ENCODE data around the gene MAPK12. TPM values are rescaled to one million over a fixed set of nuclear protein-coding genes. Genes with fewer than 3 reads are reported as not detected.

Gene MAPK12
- total RNA-seq, 4 donors from 2014 or later, result 10.3 to 41.4 (median 28.3) TPM

- Histone ChIP-seq H3K27ac (no peak overlapping the region), H3K36me3 (no peaks in the 10 kb centered on the region), H3K27me3 (no peaks in the 10 kb centered on the region), H3K9me3 (no peaks in the 10 kb centered on the region), H3K4me1 (peaks cover 6 to 10% of the 10 kb centered on the region in 2 donors), H3K4me3 (no peak overlapping the region)
- TF ChIP-seq, protein P1, sequence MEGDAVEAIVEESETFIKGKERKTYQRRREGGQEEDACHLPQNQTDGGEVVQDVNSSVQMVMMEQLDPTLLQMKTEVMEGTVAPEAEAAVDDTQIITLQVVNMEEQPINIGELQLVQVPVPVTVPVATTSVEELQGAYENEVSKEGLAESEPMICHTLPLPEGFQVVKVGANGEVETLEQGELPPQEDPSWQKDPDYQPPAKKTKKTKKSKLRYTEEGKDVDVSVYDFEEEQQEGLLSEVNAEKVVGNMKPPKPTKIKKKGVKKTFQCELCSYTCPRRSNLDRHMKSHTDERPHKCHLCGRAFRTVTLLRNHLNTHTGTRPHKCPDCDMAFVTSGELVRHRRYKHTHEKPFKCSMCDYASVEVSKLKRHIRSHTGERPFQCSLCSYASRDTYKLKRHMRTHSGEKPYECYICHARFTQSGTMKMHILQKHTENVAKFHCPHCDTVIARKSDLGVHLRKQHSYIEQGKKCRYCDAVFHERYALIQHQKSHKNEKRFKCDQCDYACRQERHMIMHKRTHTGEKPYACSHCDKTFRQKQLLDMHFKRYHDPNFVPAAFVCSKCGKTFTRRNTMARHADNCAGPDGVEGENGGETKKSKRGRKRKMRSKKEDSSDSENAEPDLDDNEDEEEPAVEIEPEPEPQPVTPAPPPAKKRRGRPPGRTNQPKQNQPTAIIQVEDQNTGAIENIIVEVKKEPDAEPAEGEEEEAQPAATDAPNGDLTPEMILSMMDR (IDR thresholded peaks at IDR 0.05), result no peak
- no peak for TF ChIP-seq POLR2A (IDR thresholded peaks at IDR 0.05)
- intact Hi-C loops (cut with DNase I; ENCODE audit: low total_unique reads), result loop anchor here (5.0 kb wide), 1 partner anchor 89 kb away; the partner anchor contains the start of gene PPP6R2
- no peak for DNase-seq
Measured at GRCh38 chr22:50253046-50253915, 8.2 kb downstream of the MAPK12 start.

GRCh38 chr22:50252082-50253045 is 9.1 kb downstream of the MAPK12 start:
- no peak for TF ChIP-seq POLR2A (IDR thresholded peaks at IDR 0.05)
- TF ChIP-seq, protein P1 (IDR thresholded peaks at IDR 0.05), result peak; percentile 63 to 80 (median 70)
- DNase-seq, result peak; percentile 75 to 76

GRCh38 chr22:50251477-50252081 is 9.9 kb downstream of the MAPK12 start:
- TF ChIP-seq, protein P1 (IDR thresholded peaks at IDR 0.05), result no peak
- TF ChIP-seq POLR2A (IDR thresholded peaks at IDR 0.05), result no peak
- Histone ChIP-seq H3K27me3 (no peaks in the 10 kb centered on the region), H3K4me1 (peaks cover 6 to 10% of the 10 kb centered on the region in 2 donors), H3K9me3 (no peaks in the 10 kb centered on the region), H3K27ac (peak overlapping the region; percentile 70 to 77), H3K4me3 (peak overlapping the region; percentile 39 to 45), H3K36me3 (no peaks in the 10 kb centered on the region)
- intact Hi-C loops (cut with DNase I; ENCODE audit: low total_unique reads), result loop anchor here (5.0 kb wide), 1 partner anchor 91 kb away; the partner anchor contains the start of gene PPP6R2
- DNase-seq, result no peak

More at GRCh38 chr22:50252082-50253045, 9.1 kb downstream of the MAPK12 start:
- Histone ChIP-seq H3K36me3 (no peaks in the 10 kb centered on the region), H3K4me3 (no peak overlapping the region), H3K9me3 (no peaks in the 10 kb centered on the region), H3K4me1 (peaks cover 6 to 10% of the 10 kb centered on the region in 2 donors), H3K27ac (peak overlapping the region; percentile 70 to 77), H3K27me3 (no peaks in the 10 kb centered on the region)
- intact Hi-C loops (cut with DNase I; ENCODE audit: low total_unique reads), result loop anchor here (5.0 kb wide), 1 partner anchor 90 kb away; the partner anchor contains the start of gene PPP6R2

DNA sequence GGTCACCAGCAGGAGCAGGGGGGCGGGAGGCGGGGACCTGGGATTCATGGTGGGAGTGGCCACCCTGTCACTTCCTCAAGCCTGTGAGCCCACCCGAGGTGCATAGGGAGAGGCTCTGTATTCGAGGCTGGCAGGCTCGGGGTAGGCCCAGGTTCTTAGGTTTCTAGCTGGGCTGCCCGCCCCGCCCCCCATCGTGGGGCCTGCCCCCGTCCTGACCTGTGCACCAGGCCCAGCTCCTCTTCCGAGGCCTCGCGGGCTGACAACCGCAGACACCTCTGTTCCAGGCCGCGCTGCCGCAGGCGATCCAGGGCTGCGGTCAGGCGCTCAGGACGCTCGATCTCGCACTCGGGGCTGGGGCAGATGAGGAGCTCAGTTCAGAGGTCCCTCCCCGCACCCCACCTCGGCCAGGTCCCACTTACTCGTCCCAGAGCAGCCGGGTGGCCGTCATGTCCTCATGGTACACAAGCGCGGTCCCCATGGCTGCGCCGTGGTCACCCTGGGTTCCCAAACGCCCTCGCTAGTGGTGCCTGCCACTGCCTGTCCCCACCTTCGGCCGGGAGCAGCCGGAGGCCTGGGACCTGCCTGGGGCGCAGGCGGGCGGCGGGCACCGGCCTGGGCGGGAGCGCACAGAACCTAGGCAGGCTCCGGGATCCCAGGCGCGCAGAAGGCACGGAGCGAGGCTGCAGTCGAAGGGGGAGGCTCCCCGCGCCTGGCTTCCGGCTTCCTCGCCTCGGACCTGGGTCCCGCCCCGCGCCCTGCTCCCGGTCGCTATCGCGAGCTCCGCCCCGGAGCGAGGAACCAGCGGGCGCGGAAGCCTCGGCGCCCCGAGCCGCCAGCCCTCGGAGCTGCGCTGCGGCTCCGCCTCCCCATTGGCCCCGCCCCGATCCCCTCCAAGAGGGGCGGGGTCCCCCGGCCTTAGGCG is 10.7 kb downstream of the MAPK12 start, which contains the start of gene HDAC10:
HDAC10 (minus strand) TSS at position 711 of the 922 bp plus-strand sequence; CDS start at position 478, 233 bp downstream.
- Histone ChIP-seq H3K27ac (peak within 1 kb of the TSS; percentile 70 to 77), H3K4me3 (peak within 1 kb of the TSS; percentile 39 to 45), H3K27me3 (no peaks in the 10 kb centered on the region), H3K36me3 (no peaks in the 10 kb centered on the region), H3K9me3 (no peaks in the 10 kb centered on the region), H3K4me1 (peaks cover 6 to 16% of the 10 kb centered on the region in 2 donors)
- peak; percentile 66 to 78 for DNase-seq
- TF ChIP-seq, protein P1 (IDR thresholded peaks at IDR 0.05), result no peak
- peak in 1 of 2 donors; percentile 33 for TF ChIP-seq POLR2A (IDR thresholded peaks at IDR 0.05)
- intact Hi-C loops (cut with DNase I; ENCODE audit: low total_unique reads), result loop anchor here (5.0 kb wide), 1 partner anchor 91 kb away; the partner anchor contains the start of gene PPP6R2
